MM.1S (cell line): ENCODE measurements around the gene C2orf69.

ENCODE experiments used
- DNase-seq: peaks from one replicate; pipeline ENCODE4 v3.0.0-alpha.2; 2015
- H2AFZ ChIP-seq: fragments of 300-600 bp; sonication (generic); 2 replicates; pipeline ENCODE4 v1.6.0; 2016; ENCODE audit warnings: antibody characterized with exemption, low read length
- H3F3A ChIP-seq: fragments of 300-600 bp; sonication (generic); 2 replicates; pipeline ENCODE4 v1.6.1; 2016; ENCODE audit warnings: mild to moderate bottlenecking, antibody characterized with exemption, low read length, moderate library complexity, mixed read lengths; ENCODE audit not compliant: insufficient read depth
- H3K27ac ChIP-seq: fragments of 300-600 bp; sonication (generic); 2 replicates; pipeline ENCODE4 v1.5.1; 2016; ENCODE audit warnings: mild to moderate bottlenecking, low read length
- H3K27me3 ChIP-seq: fragments of 300-600 bp; sonication (generic); replicated peaks from 2 replicates; pipeline ENCODE4 v1.6.0; 2016; ENCODE audit warnings: low read length; ENCODE audit not compliant: insufficient read depth
- H3K36me3 ChIP-seq: fragments of 300-600 bp; sonication (generic); replicated peaks from 2 replicates; pipeline ENCODE4 v1.6.1; 2016; ENCODE audit warnings: mild to moderate bottlenecking, low read length, mixed read lengths; ENCODE audit not compliant: insufficient read depth
- H3K4me1 ChIP-seq: fragments of 300-600 bp; sonication (generic); 2 replicates; pipeline ENCODE4 v1.6.1; 2016; ENCODE audit warnings: low read length, mixed read lengths
- H3K4me2 ChIP-seq: fragments of 300-600 bp; sonication (generic); 2 replicates; pipeline ENCODE4 v1.6.0; 2016; ENCODE audit warnings: low read depth, low read length
- H3K4me3 ChIP-seq: fragments of 300-600 bp; sonication (generic); 2 replicates; pipeline ENCODE4 v1.5.1; 2016; ENCODE audit warnings: low read length, mixed read lengths
- H3K79me2 ChIP-seq: fragments of 300-600 bp; sonication (generic); 2 replicates; pipeline ENCODE4 v1.6.1; 2016; ENCODE audit warnings: mixed run types, low read length, mixed read lengths
- H3K9ac ChIP-seq: fragments of 300-600 bp; sonication (generic); 2 replicates; pipeline ENCODE4 v1.6.1; 2016; ENCODE audit warnings: low read length, mixed read lengths
- H3K9me2 ChIP-seq: fragments of 300-600 bp; sonication (generic); replicated peaks from 2 replicates; pipeline ENCODE4 v1.6.1; 2016; ENCODE audit warnings: mild to moderate bottlenecking, low read length, mixed read lengths; ENCODE audit not compliant: insufficient read depth
- H3K9me3 ChIP-seq: fragments of 300-600 bp; sonication (generic); replicated peaks from 2 replicates; pipeline ENCODE4 v1.6.1; 2016; ENCODE audit warnings: mild to moderate bottlenecking, low read length, mixed read lengths; ENCODE audit not compliant: insufficient read depth
- H4K20me1 ChIP-seq: fragments of 300-600 bp; sonication (generic); 2 replicates; pipeline ENCODE4 v1.6.1; 2016; ENCODE audit warnings: mild to moderate bottlenecking, low read length, moderate library complexity, mixed read lengths; ENCODE audit not compliant: insufficient read depth
- CTCF ChIP-seq: fragments of 300-600 bp; sonication (generic); IDR thresholded peaks from 2 replicates; pipeline ENCODE4 v1.5.1; 2016; ENCODE audit warnings: antibody characterized with exemption, low read length, mixed read lengths
- EZH2 ChIP-seq: fragments of 300-600 bp; sonication (generic); optimal IDR thresholded peaks from 2 replicates; pipeline ENCODE3; 2017; ENCODE audit warnings: low read depth, mild to moderate bottlenecking, antibody characterized with exemption, low read length, mixed read lengths
- EZH2phosphoT487 ChIP-seq: fragments of 300-600 bp; sonication (generic); IDR thresholded peaks from 2 replicates; pipeline ENCODE4 v1.6.1; 2018; ENCODE audit warnings: antibody characterized with exemption, low read length

Gene C2orf69

GRCh38 chr2:199870581-199870980 lies 40.5 kb upstream of the C2orf69 start:
- no peak for DNase-seq
- no peaks in the 10 kb centered on the region for H3K79me2 ChIP-seq
- H2AFZ ChIP-seq, result no peak overlapping the region
- H3F3A ChIP-seq, result no peaks in the 10 kb centered on the region
- no peak for TF ChIP-seq EZH2
- no peak for TF ChIP-seq EZH2phosphoT487
- TF ChIP-seq CTCF, result no peak
- no peak overlapping the region for H3K4me2 ChIP-seq
- H3K9me2 ChIP-seq, result no peaks in the 10 kb centered on the region
- no peaks in the 10 kb centered on the region for H3K9me3 ChIP-seq
- no peaks in the 10 kb centered on the region for H3K36me3 ChIP-seq
- no peak overlapping the region for H3K4me3 ChIP-seq
- H3K9ac ChIP-seq, result no peak overlapping the region
- H4K20me1 ChIP-seq, result no peaks in the 10 kb centered on the region
- H3K4me1 ChIP-seq, result no peaks in the 10 kb centered on the region
- H3K27me3 ChIP-seq, result no peaks in the 10 kb centered on the region
- H3K27ac ChIP-seq, result no peak overlapping the region

- Histone ChIP-seq H3K27ac (no peak overlapping the region), H3K4me1 (no peaks in the 10 kb centered on the region), H3K27me3 (no peaks in the 10 kb centered on the region), H3K36me3 (no peaks in the 10 kb centered on the region), H4K20me1 (no peaks in the 10 kb centered on the region), H3K9ac (no peak overlapping the region), H3K9me3 (no peaks in the 10 kb centered on the region), H3F3A (no peaks in the 10 kb centered on the region), H3K79me2 (no peaks in the 10 kb centered on the region), H3K4me2 (no peak overlapping the region), H2AFZ (no peak overlapping the region), H3K4me3 (no peak overlapping the region), H3K9me2 (no peaks in the 10 kb centered on the region)
- no peak for TF ChIP-seq CTCF
- TF ChIP-seq EZH2, result no peak
- TF ChIP-seq EZH2phosphoT487, result no peak
- no peak for DNase-seq
These were observed 36.9 kb upstream of the C2orf69 start for GRCh38 chr2:199874209-199874608.

- Histone ChIP-seq H3K9ac (no peak overlapping the region), H3K36me3 (no peaks in the 10 kb centered on the region), H3K9me2 (no peaks in the 10 kb centered on the region), H3K27me3 (no peaks in the 10 kb centered on the region), H3K9me3 (no peaks in the 10 kb centered on the region), H3K79me2 (no peaks in the 10 kb centered on the region), H4K20me1 (no peaks in the 10 kb centered on the region), H2AFZ (no peak overlapping the region), H3K27ac (no peak overlapping the region), H3F3A (no peaks in the 10 kb centered on the region), H3K4me3 (no peak overlapping the region), H3K4me1 (no peaks in the 10 kb centered on the region), H3K4me2 (no peak overlapping the region)
- TF ChIP-seq EZH2 (no peak), CTCF (no peak), EZH2phosphoT487 (no peak)
- no peak for DNase-seq
These were observed 35.7 kb upstream of the C2orf69 start for GRCh38 chr2:199875400-199875799.
